Stimulated activated CD8-positive, alpha-beta memory T cell treated with anti-CD3 and anti-CD28 coated beads, Interleukin-15, amount 100 ng/mL, for 48 hours (primary cell): ENCODE measurements around the gene NME7.
"Not testable (repeated sequence)": the region's sequence is repeated elsewhere in the genome, so short reads cannot be mapped to it uniquely, and the experiment has no call there.

ENCODE experiments used
- DNase-seq, 2 donors: peaks; one replicate each; pipeline ENCODE4 v3.0.0-alpha.2; 2020; ENCODE audit warnings: low read depth in 2 of 2

NME7 gene

GRCh38 chr1:169367686-169368405, at the start of gene NME7, which contains the start of gene BLZF1:
TSS of gene NME7 (minus strand) at chr1:169367797. CDS start at chr1:169367710, 87 bp downstream.
TSS of gene BLZF1 (plus strand) at chr1:169368195. CDS start at chr1:169369523, 1,328 bp downstream.
- peak; percentile 96 to 98 for DNase-seq

GRCh38 chr1:169414952-169415351, 47.4 kb upstream of the NME7 start:
- no peak for DNase-seq

- DNase-seq: not testable (repeated sequence)
These were observed 40.7 kb upstream of the NME7 start for GRCh38 chr1:169408340-169408739.

GRCh38 chr1:169402578-169402977, 35.0 kb upstream of the NME7 start:
- not testable (repeated sequence) for DNase-seq

- no peak for DNase-seq
These were observed 28.4 kb upstream of the NME7 start for GRCh38 chr1:169395955-169396354.

- DNase-seq: no peak
These were observed 24.8 kb upstream of the NME7 start for GRCh38 chr1:169392406-169392805.

- no peak for DNase-seq
These were observed 22.7 kb upstream of the NME7 start for GRCh38 chr1:169390303-169390702.

- no peak for DNase-seq
These were observed 19.8 kb upstream of the NME7 start for GRCh38 chr1:169387399-169387798.

GRCh38 chr1:169383449-169383848, 15.9 kb upstream of the NME7 start:
- no peak for DNase-seq

- no peak for DNase-seq
These were observed 13.6 kb upstream of the NME7 start for GRCh38 chr1:169381162-169381561.

GRCh38 chr1:169371404-169371803, 3.8 kb upstream of the NME7 start:
- DNase-seq: no peak

- DNase-seq: no peak
These were observed 791 bp upstream of the NME7 start for GRCh38 chr1:169368406-169368769.

GRCh38 chr1:169367096-169367685, 406 bp downstream of the NME7 start:
- no peak for DNase-seq

GRCh38 chr1:169364948-169365347, 2.6 kb downstream of the NME7 start:
- no peak for DNase-seq

- peak in 1 of 2 donors; percentile 8 for DNase-seq
These were observed 4.4 kb downstream of the NME7 start for GRCh38 chr1:169363046-169363730.

GRCh38 chr1:169361281-169361680, 6.3 kb downstream of the NME7 start:
- DNase-seq: no peak

GRCh38 chr1:169360415-169360814, 7.2 kb downstream of the NME7 start:
- DNase-seq: no peak

GRCh38 chr1:169348383-169349036, 19.1 kb downstream of the NME7 start:
- DNase-seq: no peak

- DNase-seq: no peak
These were observed 19.8 kb downstream of the NME7 start for GRCh38 chr1:169347688-169348382.

- DNase-seq: no peak
These were observed 21.5 kb downstream of the NME7 start for GRCh38 chr1:169346036-169346589.

- DNase-seq: no peak
These were observed 22.1 kb downstream of the NME7 start for GRCh38 chr1:169345511-169345910.
